Measurements from ENCODE around the gene KCNIP3. TPM values are rescaled to one million over a fixed set of nuclear protein-coding genes. Genes with fewer than 3 reads are reported as not detected.
"Not testable (repeated sequence)": the region's sequence is repeated elsewhere in the genome, so short reads cannot be mapped to it uniquely, and the experiment has no call there.

KCNIP3 gene
- total RNA-seq, 1 donor: not detected

GRCh38 chr2:95388091-95388692 lies 91.0 kb downstream of the KCNIP3 start:
- Histone ChIP-seq H3K4me3 (ENCODE audit: low read length) (no peak overlapping the region), H3K4me1 (ENCODE audit: insufficient read depth, low read length) (no peaks in the 10 kb centered on the region), H3K9me3 (ENCODE audit: low read depth, low read length) (no peaks in the 10 kb centered on the region), H3K27me3 (ENCODE audit: insufficient read depth, low read length) (no peaks in the 10 kb centered on the region)

GRCh38 chr2:95388856-95389244 lies 91.7 kb downstream of the KCNIP3 start:
- Histone ChIP-seq H3K4me3 (ENCODE audit: low read length) (no peak overlapping the region), H3K4me1 (ENCODE audit: insufficient read depth, low read length) (no peaks in the 10 kb centered on the region), H3K27me3 (ENCODE audit: insufficient read depth, low read length) (no peaks in the 10 kb centered on the region), H3K9me3 (ENCODE audit: low read depth, low read length) (no peaks in the 10 kb centered on the region)

- no peak overlapping the region for H3K4me3 ChIP-seq (ENCODE audit: low read length)
- H3K27me3 ChIP-seq (ENCODE audit: insufficient read depth, low read length): no peaks in the 10 kb centered on the region
- H3K9me3 ChIP-seq (ENCODE audit: low read depth, low read length): no peaks in the 10 kb centered on the region
- no peaks in the 10 kb centered on the region for H3K4me1 ChIP-seq (ENCODE audit: insufficient read depth, low read length)
These were observed 92.3 kb downstream of the KCNIP3 start for GRCh38 chr2:95389245-95390119.

DNA sequence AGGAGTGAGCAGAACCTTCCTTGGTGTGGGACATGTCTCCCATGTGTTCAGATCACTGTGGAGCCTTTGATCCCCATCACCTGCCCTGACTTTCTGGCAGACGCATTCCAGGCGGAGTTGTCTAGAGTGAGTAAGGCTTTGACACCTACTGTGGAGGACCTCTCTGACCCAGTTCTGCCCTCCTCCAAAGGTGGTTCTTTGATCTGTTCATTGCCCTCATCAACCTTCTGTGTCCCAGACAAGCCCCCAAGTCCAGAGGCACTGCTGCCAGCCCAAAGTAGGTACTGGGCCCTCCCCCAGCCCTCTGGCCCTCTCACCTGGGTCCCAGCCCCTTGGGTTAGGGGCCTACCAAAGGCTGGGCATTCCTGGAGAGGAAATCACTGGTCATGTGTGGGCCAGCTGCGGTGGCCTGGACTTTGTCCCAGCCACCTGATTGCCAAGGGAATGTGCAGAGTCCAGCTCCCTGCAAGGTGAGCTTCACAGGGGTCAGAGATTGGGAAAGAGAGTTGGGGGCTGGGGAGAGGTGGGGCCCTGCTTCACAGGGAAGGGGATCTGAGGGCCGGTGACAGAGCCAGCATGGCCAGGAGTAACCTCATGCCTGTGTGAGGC lies 93.2 kb downstream of the KCNIP3 start:
- H3K4me3 ChIP-seq (ENCODE audit: low read length): no peak overlapping the region
- no peaks in the 10 kb centered on the region for H3K9me3 ChIP-seq (ENCODE audit: low read depth, low read length)
- no peaks in the 10 kb centered on the region for H3K4me1 ChIP-seq (ENCODE audit: insufficient read depth, low read length)
- no peaks in the 10 kb centered on the region for H3K27me3 ChIP-seq (ENCODE audit: insufficient read depth, low read length)

GRCh38 chr2:95390881-95391321 lies 93.8 kb downstream of the KCNIP3 start:
- Histone ChIP-seq H3K27me3 (ENCODE audit: insufficient read depth, low read length) (no peaks in the 10 kb centered on the region), H3K4me3 (ENCODE audit: low read length) (no peak overlapping the region), H3K4me1 (ENCODE audit: insufficient read depth, low read length) (no peaks in the 10 kb centered on the region), H3K9me3 (ENCODE audit: low read depth, low read length) (no peaks in the 10 kb centered on the region)

GRCh38 chr2:95391641-95392310 lies 94.6 kb downstream of the KCNIP3 start:
- no peaks in the 10 kb centered on the region for H3K9me3 ChIP-seq (ENCODE audit: low read depth, low read length)
- no peaks in the 10 kb centered on the region for H3K4me1 ChIP-seq (ENCODE audit: insufficient read depth, low read length)
- H3K4me3 ChIP-seq (ENCODE audit: low read length): no peak overlapping the region
- no peaks in the 10 kb centered on the region for H3K27me3 ChIP-seq (ENCODE audit: insufficient read depth, low read length)

- no peaks in the 10 kb centered on the region for H3K9me3 ChIP-seq (ENCODE audit: low read depth, low read length)
- H3K4me1 ChIP-seq (ENCODE audit: insufficient read depth, low read length): no peaks in the 10 kb centered on the region
- H3K27me3 ChIP-seq (ENCODE audit: insufficient read depth, low read length): no peaks in the 10 kb centered on the region
- no peak overlapping the region for H3K4me3 ChIP-seq (ENCODE audit: low read length)
These were observed 95.2 kb downstream of the KCNIP3 start for GRCh38 chr2:95392320-95392719.

DNA sequence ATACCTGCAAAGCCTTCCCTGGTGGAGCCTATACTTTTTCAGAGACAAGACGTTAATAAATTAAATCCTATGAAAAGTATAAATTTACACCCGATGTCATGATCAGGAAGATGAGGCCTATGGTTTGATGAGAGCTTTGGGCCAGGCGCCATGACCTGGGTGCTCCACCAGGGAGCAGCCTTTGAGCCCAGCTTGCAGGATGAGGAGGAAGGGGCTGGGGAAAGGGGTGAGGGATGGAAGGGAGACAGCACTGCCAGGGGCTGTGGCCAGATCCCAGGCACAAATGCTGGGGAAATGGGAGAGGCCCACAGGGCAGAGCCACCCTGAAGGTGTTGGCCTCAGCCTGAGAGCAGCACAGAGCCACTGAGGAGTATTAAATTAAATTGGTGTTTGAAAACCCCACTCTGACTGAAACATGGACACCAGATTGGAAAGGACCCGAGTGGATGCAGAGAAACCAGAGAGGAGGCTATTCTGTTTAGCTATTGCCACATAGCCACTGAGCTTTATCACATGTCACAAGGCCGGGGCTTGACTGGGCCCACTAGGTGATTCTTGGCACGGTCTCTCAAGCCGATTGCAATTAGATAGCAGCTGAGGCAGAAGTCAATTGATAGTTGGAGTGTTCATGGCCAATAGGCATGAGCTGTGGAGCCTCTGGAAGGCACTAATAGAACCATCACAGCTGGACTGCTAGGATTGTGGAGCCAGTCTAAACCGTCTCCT lies 95.7 kb downstream of the KCNIP3 start:
- no peaks in the 10 kb centered on the region for H3K4me1 ChIP-seq (ENCODE audit: insufficient read depth, low read length)
- H3K4me3 ChIP-seq (ENCODE audit: low read length): no peak overlapping the region
- no peaks in the 10 kb centered on the region for H3K9me3 ChIP-seq (ENCODE audit: low read depth, low read length)
- H3K27me3 ChIP-seq (ENCODE audit: insufficient read depth, low read length): no peaks in the 10 kb centered on the region

- Histone ChIP-seq H3K4me3 (ENCODE audit: low read length) (no peak overlapping the region), H3K4me1 (ENCODE audit: insufficient read depth, low read length) (no peaks in the 10 kb centered on the region)
These were observed 96.8 kb downstream of the KCNIP3 start for GRCh38 chr2:95393901-95394300.

GRCh38 chr2:95399061-95399460 lies 101.9 kb downstream of the KCNIP3 start:
- Histone ChIP-seq H3K4me1 (ENCODE audit: insufficient read depth, low read length) (peaks cover 20% of the 10 kb centered on the region), H3K4me3 (ENCODE audit: low read length) (no peak overlapping the region), H3K9me3 (ENCODE audit: low read depth, low read length) (no peaks in the 10 kb centered on the region), H3K27me3 (ENCODE audit: insufficient read depth, low read length) (no peaks in the 10 kb centered on the region)

More at GRCh38 chr2:95393901-95394300, 96.8 kb downstream of the KCNIP3 start:
- no peaks in the 10 kb centered on the region for H3K9me3 ChIP-seq (ENCODE audit: low read depth, low read length)
- H3K27me3 ChIP-seq (ENCODE audit: insufficient read depth, low read length): no peaks in the 10 kb centered on the region

GRCh38 chr2:95401480-95401879 lies 104.3 kb downstream of the KCNIP3 start:
- no peaks in the 10 kb centered on the region for H3K27me3 ChIP-seq (ENCODE audit: insufficient read depth, low read length)
- H3K4me3 ChIP-seq (ENCODE audit: low read length): no peak overlapping the region
- H3K9me3 ChIP-seq (ENCODE audit: low read depth, low read length): no peaks in the 10 kb centered on the region
- peaks cover 20% of the 10 kb centered on the region for H3K4me1 ChIP-seq (ENCODE audit: insufficient read depth, low read length)

GRCh38 chr2:95402004-95402369 lies 104.8 kb downstream of the KCNIP3 start:
- peaks cover 20% of the 10 kb centered on the region for H3K4me1 ChIP-seq (ENCODE audit: insufficient read depth, low read length)
- H3K4me3 ChIP-seq (ENCODE audit: low read length): peak overlapping the region; percentile 71
- H3K9me3 ChIP-seq (ENCODE audit: low read depth, low read length); H3K27me3 ChIP-seq (ENCODE audit: insufficient read depth, low read length): not testable (repeated sequence)

- no peaks in the 10 kb centered on the region for H3K27me3 ChIP-seq (ENCODE audit: insufficient read depth, low read length)
- H3K9me3 ChIP-seq (ENCODE audit: low read depth, low read length): no peaks in the 10 kb centered on the region
- peak within 1 kb of the TSS; percentile 71 for H3K4me3 ChIP-seq (ENCODE audit: low read length)
- peaks cover 20% of the 10 kb centered on the region for H3K4me1 ChIP-seq (ENCODE audit: insufficient read depth, low read length)
These were observed 105.4 kb downstream of the KCNIP3 start, which contains the start of gene FAHD2A for GRCh38 chr2:95402370-95403203. TSS of gene FAHD2A (plus strand) at chr2:95402708. CDS start at chr2:95405559, 2,851 bp downstream.

Data from mononuclear cell (primary cell).